HepG2 (cell line): ENCODE results near the gene CES3. TPM values are rescaled to one million over a fixed set of nuclear protein-coding genes. Genes with fewer than 3 reads are reported as not detected.
"Not testable (repeated sequence)": the region's sequence is repeated elsewhere in the genome, so short reads cannot be mapped to it uniquely, and the experiment has no call there.

Experiments used
- ATAC-seq: fragments of 200-7000 bp; cut with Tn5 transposase; 3 replicates; pipeline ENCODE4 v1.9.1; 2020; ENCODE audit warnings: mild to moderate bottlenecking, moderate library complexity
- BruUV-seq: library from RNA; stranded (reverse); fragments of 400-500 nt; replicated peaks from 2 replicates; lab custom pipeline; 2021; lab: Mats Ljungman, UMichigan
- CTCF ChIA-PET: fragments of 300-600 bp; formaldehyde crosslinking; extraction: SDS; loops from one replicate; lab custom pipeline; 2021; ENCODE audit warnings: low total read pairs, inconsistent platforms, low intra/inter-chr PET ratio; lab: Yijun Ruan, JAX
- POLR2A ChIA-PET: fragments of 350-600 bp; sonication (Branson Sonifier 250); formaldehyde crosslinking; loops from one replicate; lab custom pipeline; 2020; ENCODE audit warnings: antibody characterized with exemption, inconsistent platforms; lab: Yijun Ruan, JAX
- DNase-seq: peaks from one replicate; pipeline ENCODE4 v3.0.0-alpha.2; 2015; ENCODE audit warnings: low spot score
- FAIRE-seq: peaks from 3 replicates; lab custom pipeline; 2011; peaks lifted over from hg19 to GRCh38; lab: Jason Lieb, UNC
- H2AFZ ChIP-seq: one replicate; pipeline ENCODE4 v1.6.1; 2011; ENCODE audit warnings: low read length, inconsistent platforms
- H3K27ac ChIP-seq: fragments of 300-600 bp; 3 replicates; pipeline ENCODE4 v1.8.0; 2011; ENCODE audit warnings: mixed run types, mild to moderate bottlenecking, mixed read lengths, low read length, inconsistent platforms; ENCODE audit not compliant: insufficient read depth; ENCODE audit errors: extremely low read length
- H3K27me3 ChIP-seq, 2 experiments: fragments of 200-600 bp in 1 of 2; 2 replicates in 1 of 2; 3 replicates in 1 of 2; pipeline versions ENCODE4 v1.6.0 to v1.8.0; 2011; ENCODE audit warnings: low read length in 2 of 2, mild to moderate bottlenecking in 2 of 2, moderate library complexity in 2 of 2, inconsistent platforms in 1 of 2; ENCODE audit not compliant: insufficient read depth in 2 of 2, control insufficient read depth in 1 of 2
- H3K36me3 ChIP-seq, 2 experiments: fragments of 200-600 bp in 1 of 2; replicated peaks in 1 of 2; 2 replicates in 1 of 2; 3 replicates in 1 of 2; pipeline versions ENCODE4 v1.5.1 to v1.8.0; 2011; ENCODE audit warnings: low read length in 2 of 2, inconsistent platforms in 1 of 2; ENCODE audit not compliant: insufficient read depth in 2 of 2, control insufficient read depth in 1 of 2
- H3K4me1 ChIP-seq: 2 replicates; pipeline ENCODE4 v1.5.1; 2012; ENCODE audit warnings: low read length, inconsistent platforms; ENCODE audit not compliant: insufficient read depth
- H3K4me2 ChIP-seq: 2 replicates; pipeline ENCODE4 v1.6.0; 2011; ENCODE audit warnings: low read depth, low read length, inconsistent platforms
- H3K4me3 ChIP-seq, 3 experiments: fragments of 200-600 bp in 1 of 3; sonication (generic), shearing (Covaris generic) in 1 of 3; replicated peaks in 1 of 3; 2 replicates each; pipeline ENCODE4 v1.5.1; 2011 to 2016; ENCODE audit warnings: low read length in 3 of 3, inconsistent platforms in 2 of 3, low read depth in 2 of 3, mild to moderate bottlenecking in 2 of 3, control low read depth in 1 of 3, mixed read lengths in 1 of 3; ENCODE audit not compliant: insufficient read depth in 1 of 3
- H3K79me2 ChIP-seq: one replicate; pipeline ENCODE4 v1.6.1; 2011; ENCODE audit warnings: low read length, inconsistent platforms; ENCODE audit not compliant: insufficient read depth
- H3K9ac ChIP-seq: 2 replicates; pipeline ENCODE4 v1.6.0; 2011; ENCODE audit warnings: mild to moderate bottlenecking, low read depth, low read length, inconsistent platforms; ENCODE audit not compliant: insufficient read depth
- H3K9me3 ChIP-seq: 2 replicates; pipeline ENCODE4 v1.5.1; 2012; ENCODE audit warnings: mild to moderate bottlenecking, low read length
- H4K20me1 ChIP-seq: 2 replicates; pipeline ENCODE4 v1.6.0; 2011; ENCODE audit warnings: inconsistent platforms, mild to moderate bottlenecking, low read length, moderate library complexity; ENCODE audit not compliant: insufficient read depth
- FOXP1 ChIP-seq, 2 experiments: fragments of 450-650 bp in 1 of 2; IDR thresholded peaks; 2 replicates each; pipeline ENCODE4 v1.6.1; 2017 to 2018; ENCODE audit warnings: antibody characterized with exemption in 1 of 2
- FOXP4 ChIP-seq: sonication (generic); formaldehyde crosslinking; IDR thresholded peaks from 2 replicates; pipeline ENCODE4 v1.4.0; 2020; ENCODE audit warnings: missing genetic modification reagents
- GFI1 ChIP-seq: sonication (generic); formaldehyde crosslinking; IDR thresholded peaks from 2 replicates; pipeline ENCODE4 v1.5.0; 2020; ENCODE audit warnings: missing genetic modification reagents, mild to moderate bottlenecking, borderline replicate concordance
- HOXD1 ChIP-seq: sonication (generic); formaldehyde crosslinking; IDR thresholded peaks from 2 replicates; pipeline ENCODE4 v1.5.0; 2020; ENCODE audit warnings: missing genetic modification reagents
- KAT8 ChIP-seq: IDR thresholded peaks from 2 replicates; pipeline ENCODE4 v1.6.1; 2016; ENCODE audit warnings: missing genetic modification reagents, missing compliant biosample characterization
- SAP130 ChIP-seq: IDR thresholded peaks from 2 replicates; pipeline ENCODE4 v1.6.1; 2016; ENCODE audit warnings: low read depth
- YEATS4 ChIP-seq: sonication (generic); formaldehyde crosslinking; IDR thresholded peaks from 2 replicates; pipeline ENCODE4 v1.4.0; 2020; ENCODE audit warnings: missing genetic modification reagents, borderline replicate concordance
- ZNF44 ChIP-seq: sonication (generic); formaldehyde crosslinking; IDR thresholded peaks from 2 replicates; pipeline ENCODE4 v1.5.1; 2020; ENCODE audit warnings: mild to moderate bottlenecking, missing genetic modification reagents
- ZNF510 ChIP-seq: sonication (generic); formaldehyde crosslinking; IDR thresholded peaks from 2 replicates; pipeline ENCODE4 v1.4.0; 2020; ENCODE audit warnings: low read depth, mild to moderate bottlenecking, missing genetic modification reagents
- ZNF629 ChIP-seq: sonication (generic); formaldehyde crosslinking; conservative IDR thresholded peaks from 2 replicates; pipeline ENCODE4 v1.5.0; 2020; ENCODE audit warnings: missing genetic modification reagents
- WGBS: methylation state at CpG from one replicate; pipeline ENCODE4 v1.1.6; 2017; ENCODE audit warnings: low lambda C conversion rate; 5-methylcytosine and 5-hydroxymethylcytosine counted together
- in situ Hi-C: cut with HindIII; loops from 2 replicates; pipeline ENCODE4 v1.10.0; 2017; ENCODE audit warnings: low pct_unique_long_range_greater_than_20kb; ENCODE audit not compliant: extremely low pct_ligation_motif_present
- intact Hi-C: fragments of 100-400 bp; cut with micrococcal nuclease; formaldehyde crosslinking; loops from one replicate; pipeline ENCODE4 v1.10.0; 2022; ENCODE audit not compliant: unreplicated experiment
- polyA plus RNA-seq, 8 experiments: library from polyadenylated mRNA; depleted of rRNA in 3 of 8; stranded (reverse) in 7 of 8; unstranded in 1 of 8; fragments of >200 nt; fragmentation: Illumina TruSeq in 4 of 8; extraction: Trizol in 4 of 8; gene quantifications; 2 replicates each; pipeline versions ENCODE4 v1.2.1 to v1.2.3, GENCODE V29; 2011 to 2016; ENCODE audit warnings: low read depth in 4 of 8, missing spikeins in 1 of 8, mixed read lengths in 1 of 8; ENCODE audit not compliant: insufficient read depth in 1 of 8
- total RNA-seq, 5 experiments: library from RNA; depleted of rRNA; stranded (reverse); fragments of >200 nt; fragmentation: Illumina TruSeq; extraction: Trizol; gene quantifications; 2 replicates each; pipeline ENCODE4 v1.2.3, GENCODE V29; 2016; ENCODE audit warnings: low read depth in 1 of 5
- TF ChIP-seq, protein P1 (sequence below): sonication (generic); formaldehyde crosslinking; IDR thresholded peaks from 2 replicates; pipeline ENCODE4 v1.5.0; 2020; ENCODE audit warnings: missing genetic modification reagents
- TF ChIP-seq, protein P2 (sequence below): sonication (generic); formaldehyde crosslinking; IDR thresholded peaks from 2 replicates; pipeline ENCODE4 v1.5.1; 2020; ENCODE audit warnings: missing genetic modification reagents, mild to moderate bottlenecking, borderline replicate concordance

CES3 gene
- total and polyA plus RNA-seq, 2 of the 13 experiments (the other 11 are each of a cell fraction or from before 2014, with no cell fraction given): 6.6 to 17.4 TPM

- no peak for TF ChIP-seq HOXD1 (CRISPR knock-in tag)
Observed at GRCh38 chr16:66954097-66954659, 6.9 kb upstream of the CES3 start (continued).

GRCh38 chr16:66955363-66956153 lies 5.5 kb upstream of the CES3 start:
- H3K27me3 ChIP-seq; H3K27ac ChIP-seq; H3K79me2 ChIP-seq; FAIRE-seq; H4K20me1 ChIP-seq; H3K9ac ChIP-seq; H2AFZ ChIP-seq; in situ Hi-C loops; H3K36me3 ChIP-seq; BruUV-seq; H3K9me3 ChIP-seq; ATAC-seq; DNase-seq; TF ChIP-seq FOXP1 (IDR thresholded peaks at IDR 0.05): not testable (repeated sequence)
- ChIA-PET CTCF (interaction anchor here (1.6 to 2.4 kb wide), 2 partner anchors 61 to 229 kb away, joined by 3 to 13 read pairs; no protein-coding TSS in a partner anchor), POLR2A (interaction anchor here (1.3 kb wide), 1 partner anchor 10 kb away, joined by 3 read pairs; no protein-coding TSS in a partner anchor)
- H3K4me2 ChIP-seq: peak overlapping the region; percentile 74
- intact Hi-C loops: loop anchor here (2.0 to 10.0 kb wide), 4 partner anchors 21 to 202 kb away; partner anchors contain the start of genes FBXL8 and TRADD
- 9% methylated on average over 17 of the region's 17 CpGs for WGBS
- peak overlapping the region in 2 of 3 experiments; percentile 17 to 30; a peak in 4 of 6 replicates for H3K4me3 ChIP-seq
- peaks cover 73% of the 10 kb centered on the region for H3K4me1 ChIP-seq
- TF ChIP-seq ZNF510 (CRISPR knock-in tag): 0 out of 2 replicates have a peak, but pooled peaks have one; percentile 64
- peak; percentile 44; the same call in 1 of the 2 replicates for TF ChIP-seq YEATS4 (CRISPR knock-in tag)
- TF ChIP-seq, protein P1, sequence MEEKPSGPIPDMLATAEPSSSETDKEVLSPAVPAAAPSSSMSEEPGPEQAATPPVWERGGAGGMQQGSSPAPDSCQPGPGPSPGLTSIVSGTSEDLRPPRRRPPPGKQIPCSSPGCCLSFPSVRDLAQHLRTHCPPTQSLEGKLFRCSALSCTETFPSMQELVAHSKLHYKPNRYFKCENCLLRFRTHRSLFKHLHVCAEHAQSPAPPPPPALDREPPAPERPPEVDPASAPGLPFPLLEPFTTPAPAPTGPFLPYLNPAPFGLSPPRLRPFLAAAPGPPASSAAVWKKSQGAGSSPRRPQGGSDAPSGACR: 0 out of 2 replicates have a peak, but pooled peaks have one; percentile 11
- peak; percentile 43 for TF ChIP-seq SAP130 (CRISPR knock-in tag)
- TF ChIP-seq ZNF629 (CRISPR knock-in tag): 0 out of 2 replicates have a peak, but pooled peaks have one; percentile 23
- TF ChIP-seq FOXP1 (CRISPR knock-in tag; IDR thresholded peaks at IDR 0.05): peak; percentile 35; the same call in 1 of the 2 replicates
- TF ChIP-seq ZNF44 (CRISPR knock-in tag): peak; percentile 82; the same call in 1 of the 2 replicates
- TF ChIP-seq, protein P2, sequence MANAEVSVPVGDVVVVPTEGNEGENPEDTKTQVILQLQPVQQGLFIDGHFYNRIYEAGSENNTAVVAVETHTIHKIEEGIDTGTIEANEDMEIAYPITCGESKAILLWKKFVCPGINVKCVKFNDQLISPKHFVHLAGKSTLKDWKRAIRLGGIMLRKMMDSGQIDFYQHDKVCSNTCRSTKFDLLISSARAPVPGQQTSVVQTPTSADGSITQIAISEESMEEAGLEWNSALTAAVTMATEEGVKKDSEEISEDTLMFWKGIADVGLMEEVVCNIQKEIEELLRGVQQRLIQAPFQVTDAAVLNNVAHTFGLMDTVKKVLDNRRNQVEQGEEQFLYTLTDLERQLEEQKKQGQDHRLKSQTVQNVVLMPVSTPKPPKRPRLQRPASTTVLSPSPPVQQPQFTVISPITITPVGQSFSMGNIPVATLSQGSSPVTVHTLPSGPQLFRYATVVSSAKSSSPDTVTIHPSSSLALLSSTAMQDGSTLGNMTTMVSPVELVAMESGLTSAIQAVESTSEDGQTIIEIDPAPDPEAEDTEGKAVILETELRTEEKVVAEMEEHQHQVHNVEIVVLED (CRISPR knock-in tag): peak; percentile 10; the same call in 1 of the 2 replicates
- 0 out of 2 replicates have a peak, but pooled peaks have one; percentile 5 for TF ChIP-seq FOXP4 (CRISPR knock-in tag)
- 0 out of 2 replicates have a peak, but pooled peaks have one; percentile 15 for TF ChIP-seq KAT8
- 0 out of 2 replicates have a peak, but pooled peaks have one; percentile 8 for TF ChIP-seq GFI1
